GM19239 (cell line): ENCODE data around the gene KANSL1.
"Not testable (repeated sequence)": the region's sequence is repeated elsewhere in the genome, so short reads cannot be mapped to it uniquely, and the experiment has no call there.

Source experiments
- DNase-seq: peaks from one replicate; pipeline ENCODE4 v3.0.0; 2011; ENCODE audit warnings: low spot score; ENCODE audit not compliant: insufficient read length
- FAIRE-seq: peaks from 2 replicates; lab custom pipeline; 2011; peaks lifted over from hg19 to GRCh38; lab: Jason Lieb, UNC

The KANSL1 gene, protein sequence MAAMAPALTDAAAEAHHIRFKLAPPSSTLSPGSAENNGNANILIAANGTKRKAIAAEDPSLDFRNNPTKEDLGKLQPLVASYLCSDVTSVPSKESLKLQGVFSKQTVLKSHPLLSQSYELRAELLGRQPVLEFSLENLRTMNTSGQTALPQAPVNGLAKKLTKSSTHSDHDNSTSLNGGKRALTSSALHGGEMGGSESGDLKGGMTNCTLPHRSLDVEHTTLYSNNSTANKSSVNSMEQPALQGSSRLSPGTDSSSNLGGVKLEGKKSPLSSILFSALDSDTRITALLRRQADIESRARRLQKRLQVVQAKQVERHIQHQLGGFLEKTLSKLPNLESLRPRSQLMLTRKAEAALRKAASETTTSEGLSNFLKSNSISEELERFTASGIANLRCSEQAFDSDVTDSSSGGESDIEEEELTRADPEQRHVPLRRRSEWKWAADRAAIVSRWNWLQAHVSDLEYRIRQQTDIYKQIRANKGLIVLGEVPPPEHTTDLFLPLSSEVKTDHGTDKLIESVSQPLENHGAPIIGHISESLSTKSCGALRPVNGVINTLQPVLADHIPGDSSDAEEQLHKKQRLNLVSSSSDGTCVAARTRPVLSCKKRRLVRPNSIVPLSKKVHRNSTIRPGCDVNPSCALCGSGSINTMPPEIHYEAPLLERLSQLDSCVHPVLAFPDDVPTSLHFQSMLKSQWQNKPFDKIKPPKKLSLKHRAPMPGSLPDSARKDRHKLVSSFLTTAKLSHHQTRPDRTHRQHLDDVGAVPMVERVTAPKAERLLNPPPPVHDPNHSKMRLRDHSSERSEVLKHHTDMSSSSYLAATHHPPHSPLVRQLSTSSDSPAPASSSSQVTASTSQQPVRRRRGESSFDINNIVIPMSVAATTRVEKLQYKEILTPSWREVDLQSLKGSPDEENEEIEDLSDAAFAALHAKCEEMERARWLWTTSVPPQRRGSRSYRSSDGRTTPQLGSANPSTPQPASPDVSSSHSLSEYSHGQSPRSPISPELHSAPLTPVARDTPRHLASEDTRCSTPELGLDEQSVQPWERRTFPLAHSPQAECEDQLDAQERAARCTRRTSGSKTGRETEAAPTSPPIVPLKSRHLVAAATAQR (N-terminal part only)

DNA sequence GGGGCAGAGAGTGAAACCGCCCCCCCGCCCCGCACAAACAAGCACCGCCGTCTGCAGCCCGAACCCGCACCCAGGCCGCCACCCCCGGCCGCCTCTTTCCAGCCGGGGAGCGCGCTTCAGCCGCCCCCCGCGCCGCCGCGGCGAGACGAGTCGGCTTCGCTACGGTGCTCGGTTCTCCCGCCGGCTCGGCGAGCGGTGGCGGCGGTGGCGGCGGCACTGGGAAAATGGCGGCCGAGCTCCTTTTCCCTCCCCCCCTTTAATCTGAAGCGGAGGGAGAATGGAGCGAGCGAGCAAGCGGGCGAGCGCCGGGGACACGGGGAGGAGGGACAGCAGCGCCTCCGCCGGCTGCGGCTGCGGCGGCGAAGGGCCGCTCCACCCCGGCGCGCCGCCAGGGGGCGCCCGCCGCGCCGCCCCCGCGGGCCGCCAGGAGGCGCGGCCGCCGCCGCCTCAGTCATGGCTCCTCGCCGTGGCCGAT is at the start of gene KANSL1:
KANSL1 (minus strand) TSS at position 279 of the 475 bp plus-strand sequence. CDS start 21,286 bp downstream, outside the sequence.
- DNase-seq = peak; percentile 88

DNA sequence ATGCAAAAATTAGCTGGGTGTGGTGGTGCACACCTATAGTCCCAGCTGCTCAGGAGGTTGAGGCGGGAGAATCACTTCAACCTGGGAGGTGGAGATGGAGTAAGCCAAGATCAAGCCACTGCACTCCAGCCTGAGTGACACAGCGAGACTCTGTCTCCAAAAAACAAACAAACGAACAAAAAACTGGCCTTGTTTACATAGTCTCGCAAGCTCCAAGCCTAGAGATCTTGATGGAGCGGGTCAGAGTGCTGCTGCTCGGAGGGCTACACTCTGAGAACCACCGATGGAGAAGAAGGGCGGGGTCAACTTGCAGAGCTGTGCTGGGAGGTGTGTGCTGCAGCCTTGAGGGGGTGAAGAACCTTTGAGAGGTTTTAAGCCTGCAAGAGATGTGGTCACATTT is 38.1 kb upstream of the KANSL1 start:
- DNase-seq, FAIRE-seq: not testable (repeated sequence)

More for the DNA sequence above, at the start of gene KANSL1:
- FAIRE-seq = no peak

DNA sequence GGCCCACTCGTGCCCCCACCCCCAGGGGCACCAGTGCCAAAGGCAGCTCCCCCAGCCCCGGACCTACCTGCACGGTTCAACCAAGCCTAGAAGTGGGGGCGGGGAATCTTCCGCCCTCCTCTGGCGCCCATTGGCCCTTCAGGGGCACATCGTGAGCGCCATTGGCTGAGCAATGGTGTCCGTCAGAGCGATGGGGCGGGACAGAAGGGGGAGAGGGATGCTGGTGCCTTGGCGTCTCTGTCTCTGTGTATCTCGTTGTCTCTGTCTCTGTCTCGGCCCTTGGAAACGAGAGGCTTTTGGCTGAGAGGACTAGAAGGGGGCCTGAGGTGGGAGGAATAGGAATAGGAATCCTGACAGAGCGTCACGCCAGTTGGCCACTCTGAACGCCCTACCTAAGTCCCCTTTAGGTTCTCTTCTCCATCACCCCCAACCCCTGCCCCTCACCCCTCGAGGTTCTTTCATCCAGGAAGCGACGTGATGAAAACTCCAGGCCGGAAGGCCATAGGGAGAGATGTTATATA is 32.1 kb upstream of the KANSL1 start:
- DNase-seq (peak; percentile 79), FAIRE-seq (peak; percentile 73)

DNA sequence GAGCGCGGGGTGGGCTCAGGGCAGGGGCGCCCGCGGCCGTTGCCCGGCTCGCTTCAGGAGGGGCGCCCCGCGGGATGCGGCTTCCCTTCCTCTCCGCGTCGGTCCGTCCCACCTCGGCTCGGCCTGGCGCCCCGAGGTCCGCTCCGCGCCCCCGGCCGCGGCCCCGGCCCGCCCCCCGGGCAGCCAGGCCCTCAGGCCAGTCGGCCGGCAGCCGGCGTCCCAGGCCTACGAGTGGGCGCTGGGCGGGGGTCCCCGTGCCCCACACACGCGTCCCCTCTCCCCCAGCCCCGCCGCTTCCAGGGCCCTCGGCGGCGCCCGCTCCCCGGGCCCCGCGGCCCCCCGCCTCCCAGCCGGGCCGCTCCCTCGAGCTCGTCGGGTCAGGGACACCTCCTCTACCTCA is 31.6 kb upstream of the KANSL1 start:
- FAIRE-seq, DNase-seq: not testable (repeated sequence)

DNA sequence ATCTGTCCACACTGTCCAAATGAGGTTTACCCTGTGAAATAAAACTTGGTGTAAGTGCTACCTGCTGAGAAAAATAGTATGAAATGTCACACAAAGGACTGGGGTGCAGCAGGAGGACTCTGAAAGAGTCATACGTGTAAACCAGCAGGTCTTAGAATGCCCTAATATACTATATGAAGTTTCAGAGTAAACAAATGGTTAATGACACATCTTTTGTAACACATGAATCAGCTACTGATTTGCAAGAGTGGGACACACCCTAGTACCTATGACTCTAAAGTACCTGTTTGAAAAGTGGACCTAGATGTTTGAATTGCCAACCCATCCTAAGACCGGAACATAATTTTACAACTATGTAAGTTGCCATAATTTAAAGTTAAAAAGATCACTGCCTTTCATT is 29.8 kb upstream of the KANSL1 start:
- FAIRE-seq, DNase-seq: not testable (repeated sequence)

DNA sequence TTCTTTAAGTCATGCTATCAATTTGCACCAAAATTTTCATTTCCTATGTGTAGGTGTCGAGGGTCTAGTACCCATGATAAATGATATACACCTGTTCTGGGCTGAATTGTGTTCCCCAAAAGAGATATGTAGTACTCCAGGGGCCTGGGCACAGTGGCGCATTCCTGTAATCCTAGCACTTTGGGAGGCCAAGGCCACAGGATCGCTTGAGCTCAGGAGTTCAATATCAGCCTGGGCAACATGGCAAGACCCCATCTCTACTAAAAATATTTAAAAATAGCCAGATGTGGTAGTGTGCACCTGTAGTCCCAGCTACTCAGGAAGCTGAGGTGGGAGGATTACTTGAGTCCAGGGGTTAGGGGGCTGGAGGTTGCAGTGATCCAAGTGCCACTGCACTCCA is 23.5 kb upstream of the KANSL1 start:
- no peak for FAIRE-seq
- no peak for DNase-seq

DNA sequence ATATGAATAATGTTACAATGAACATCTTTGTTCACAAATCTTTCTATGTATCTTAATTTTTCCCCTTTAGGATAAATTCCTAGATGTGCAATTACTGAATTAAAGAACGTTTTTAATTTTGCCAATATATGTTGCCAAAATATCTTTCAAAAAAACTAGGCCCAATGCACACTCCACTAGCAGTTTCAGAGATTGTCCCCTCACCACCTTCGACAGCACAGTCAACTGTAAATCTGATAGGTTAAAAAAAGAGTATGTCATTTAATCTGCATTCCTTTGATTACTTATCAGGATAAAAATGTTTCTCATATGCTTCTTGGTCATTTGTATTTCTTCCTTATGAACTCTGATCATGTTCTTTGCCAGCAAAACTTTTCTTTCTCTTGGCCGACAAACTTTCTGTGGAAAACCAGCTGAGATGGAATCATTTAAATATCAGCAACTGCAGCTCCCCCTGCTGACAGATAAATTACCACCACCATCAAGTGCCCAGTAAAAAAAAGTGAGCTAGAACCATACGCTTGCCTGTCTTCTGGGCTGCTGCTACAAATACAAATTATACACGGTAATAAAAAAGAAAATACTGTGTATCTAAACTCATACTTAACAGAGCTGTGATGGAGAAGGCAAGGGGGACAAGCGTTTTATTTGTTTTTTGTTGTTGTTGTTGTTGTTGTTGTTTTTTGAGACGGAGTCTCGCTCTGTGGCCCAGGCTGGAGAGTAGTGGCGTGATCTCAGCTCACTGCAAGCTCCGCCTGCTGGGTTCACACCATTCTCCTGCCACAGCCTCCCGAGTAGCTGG is 19.6 kb upstream of the KANSL1 start:
- DNase-seq (peak; percentile 36), FAIRE-seq (no peak)

DNA sequence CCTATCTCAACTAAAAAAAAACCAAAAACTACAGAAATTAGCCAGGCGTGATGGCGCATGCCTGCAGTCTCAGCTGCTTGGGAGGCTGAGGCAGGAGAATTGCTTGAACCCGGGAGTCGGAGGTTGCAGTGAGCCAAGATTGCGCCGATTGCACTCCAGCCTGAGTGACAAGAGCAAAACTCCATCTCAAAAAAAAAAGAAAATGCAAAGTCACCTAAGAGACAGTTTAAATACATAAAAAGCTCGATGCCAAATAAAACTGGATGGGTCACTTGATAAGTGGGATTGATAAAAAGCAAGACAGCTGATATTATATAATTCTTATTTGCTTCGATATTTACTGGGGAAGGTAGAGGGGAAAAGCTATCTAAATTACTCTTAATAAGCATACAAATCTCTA is 15.8 kb upstream of the KANSL1 start:
- FAIRE-seq = no peak
- DNase-seq = no peak

DNA sequence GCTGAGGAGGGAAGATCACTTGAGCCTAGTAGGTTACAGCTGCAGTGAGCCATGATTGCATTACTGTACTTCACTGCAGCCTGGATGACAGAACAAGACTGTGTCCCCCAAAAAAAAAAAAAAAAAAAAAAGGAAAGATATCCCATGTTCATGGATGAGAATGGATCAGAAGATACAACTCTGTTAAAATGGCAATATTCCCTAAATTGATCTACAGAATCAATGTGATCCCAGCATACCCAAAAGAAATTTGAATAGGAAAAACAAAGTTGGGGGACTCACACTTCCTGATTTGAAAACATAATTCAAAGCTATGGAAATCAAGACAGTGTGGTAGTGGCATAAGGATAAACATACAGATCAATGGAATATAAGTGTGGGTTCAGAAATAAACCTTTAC is 12.7 kb upstream of the KANSL1 start:
- FAIRE-seq = no peak

DNA sequence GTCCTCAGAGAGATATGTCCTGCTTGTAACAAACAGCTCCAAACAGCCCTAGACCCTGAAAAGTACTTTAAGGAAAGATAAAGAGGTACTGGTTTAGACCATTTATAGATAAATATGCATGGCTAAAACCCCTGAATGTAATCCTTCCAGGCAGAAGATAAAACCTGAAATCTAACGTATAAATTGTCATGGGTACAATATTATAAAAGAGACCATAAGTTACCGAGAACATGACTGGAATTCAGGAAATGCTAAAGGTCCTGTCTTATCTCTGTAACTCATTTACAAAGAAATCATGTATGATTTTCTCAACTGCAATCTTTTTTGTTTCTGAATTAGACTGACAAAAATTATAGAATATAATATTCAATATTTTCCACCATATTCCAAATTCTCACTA is 9.2 kb upstream of the KANSL1 start:
- FAIRE-seq (no peak), DNase-seq (no peak)

More for the DNA sequence above, 12.7 kb upstream of the KANSL1 start:
- DNase-seq = no peak

DNA sequence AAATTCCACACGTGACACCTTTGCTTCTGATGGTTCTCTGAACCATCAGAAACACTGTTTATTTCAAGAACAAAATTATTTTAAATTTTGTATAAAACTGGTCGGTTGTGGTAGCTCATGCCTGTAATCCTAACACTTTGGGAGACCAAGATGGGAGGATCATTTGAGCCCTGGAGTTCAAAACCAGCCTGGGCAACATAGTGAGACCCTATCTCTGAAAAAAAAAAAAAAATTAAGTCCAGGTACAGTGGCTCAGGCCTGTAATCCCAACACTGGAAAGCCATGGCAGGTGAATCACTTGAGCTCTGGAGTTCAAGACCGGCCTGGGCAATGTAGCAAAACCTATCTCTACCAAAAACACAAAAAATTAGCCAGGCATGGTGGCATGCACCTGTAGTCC is 8.3 kb upstream of the KANSL1 start:
- DNase-seq (no peak), FAIRE-seq (no peak)

DNA sequence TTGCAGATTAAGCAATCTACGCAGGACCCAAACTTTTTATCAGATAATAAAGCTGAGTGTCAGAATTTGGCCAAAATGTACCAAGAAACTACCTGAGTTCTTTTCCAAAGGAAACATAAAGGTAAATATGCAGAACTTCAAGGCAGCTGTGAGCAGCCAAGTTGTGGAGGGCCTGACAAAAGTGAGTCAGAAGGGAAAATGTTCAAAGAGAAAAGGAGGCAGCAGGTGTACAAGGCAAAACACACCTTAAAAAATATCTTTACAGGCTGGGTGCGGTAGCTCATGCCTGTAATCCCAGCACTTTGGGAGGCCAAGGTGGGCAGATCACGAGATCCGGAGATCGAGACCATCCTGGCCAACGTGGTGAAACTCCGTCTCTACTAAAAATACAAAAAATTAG is 7.0 kb upstream of the KANSL1 start:
- DNase-seq (no peak), FAIRE-seq (no peak)

DNA sequence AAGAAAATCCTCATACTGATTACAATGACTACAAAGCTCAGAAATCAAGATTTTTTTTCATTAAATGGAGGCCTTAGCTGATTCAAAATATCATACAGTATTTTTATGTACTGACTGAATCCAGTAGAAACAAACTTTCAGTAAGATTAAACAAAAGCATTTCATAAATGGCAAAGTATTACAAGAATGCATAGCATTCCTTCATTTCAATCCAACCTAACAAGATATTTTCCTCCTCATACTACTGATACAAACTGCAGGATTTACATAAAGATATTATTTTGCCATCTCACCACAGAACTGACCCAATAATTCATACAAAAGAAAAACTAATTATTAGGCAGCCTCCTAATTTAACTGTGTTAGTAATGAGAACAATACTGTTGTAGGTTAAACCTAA is 6.2 kb upstream of the KANSL1 start:
- no peak for FAIRE-seq
- DNase-seq = no peak

DNA sequence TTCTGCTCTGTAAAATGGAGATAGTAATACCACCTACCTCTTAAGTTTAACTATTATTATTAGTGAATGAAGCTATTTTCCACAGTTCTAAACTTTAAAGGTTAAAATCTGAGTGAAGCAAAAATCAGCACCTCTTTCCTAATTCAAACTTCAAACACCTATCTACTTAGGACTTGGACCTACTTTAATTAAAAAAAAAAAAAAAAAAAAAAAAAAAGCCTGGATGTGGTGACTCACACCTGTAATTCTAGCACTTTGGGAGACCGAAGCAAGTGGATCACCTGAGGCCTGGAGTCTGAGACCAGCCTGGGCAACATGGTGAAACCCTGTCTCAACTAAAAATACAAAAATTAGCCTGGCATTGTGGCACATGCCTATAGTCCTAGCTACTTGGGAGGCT is 5.0 kb upstream of the KANSL1 start:
- FAIRE-seq (no peak), DNase-seq (no peak)

DNA sequence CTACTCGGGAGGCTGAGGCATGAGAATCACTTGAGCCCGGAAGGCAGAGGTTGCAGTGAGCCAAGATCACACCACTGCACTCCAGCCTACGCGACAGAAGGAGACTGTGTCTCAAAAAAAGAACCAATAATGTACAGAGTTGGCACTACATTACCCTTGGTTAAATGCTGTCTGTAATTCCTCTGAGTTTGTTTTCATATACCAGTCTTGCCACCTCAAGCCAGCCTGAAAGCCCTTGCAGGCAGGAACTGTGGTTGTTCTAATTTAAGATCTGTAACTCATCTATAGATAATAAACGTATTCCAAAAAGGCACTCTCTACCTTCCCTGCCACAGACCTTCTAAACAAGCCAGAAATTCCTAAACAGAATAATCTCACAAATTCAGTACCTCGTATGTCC is 4.3 kb upstream of the KANSL1 start:
- no peak for FAIRE-seq
- no peak for DNase-seq

DNA sequence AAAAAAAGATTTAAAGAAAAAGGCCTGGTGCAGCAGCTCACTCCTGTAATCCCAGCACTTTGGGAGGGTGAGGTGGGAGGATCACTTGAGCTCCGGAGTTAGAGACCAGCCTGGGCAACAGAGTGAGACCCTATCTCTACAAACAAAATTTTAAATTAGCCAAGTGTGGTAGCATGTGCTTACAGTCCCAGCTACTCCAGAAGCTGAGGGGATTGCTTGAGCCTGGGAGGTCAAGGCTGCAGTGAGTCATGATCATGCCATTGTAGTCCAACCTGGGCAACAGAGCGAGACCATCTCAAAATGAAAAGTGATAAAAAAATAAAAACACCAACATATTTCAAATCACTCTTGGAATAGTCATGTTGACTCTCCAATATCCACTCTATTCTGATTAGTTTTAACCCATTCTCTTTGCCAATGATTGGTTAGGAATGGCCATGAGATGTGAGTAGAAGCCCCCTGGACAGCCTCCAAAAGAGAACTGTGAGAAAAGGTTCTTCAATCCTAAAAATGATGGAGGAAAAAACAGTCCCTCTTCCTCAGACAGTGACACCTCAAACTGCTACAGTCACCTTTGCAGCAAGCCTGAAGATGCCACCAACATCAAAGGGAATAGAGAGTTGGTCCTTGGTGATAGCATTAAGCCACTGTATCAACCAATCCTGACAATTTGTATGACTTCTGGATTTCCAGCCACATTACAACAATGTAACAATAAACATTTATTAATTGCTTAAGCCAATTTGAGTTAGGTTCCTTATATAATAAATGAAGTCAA is 2.9 kb upstream of the KANSL1 start:
- DNase-seq = no peak
- no peak for FAIRE-seq

DNA sequence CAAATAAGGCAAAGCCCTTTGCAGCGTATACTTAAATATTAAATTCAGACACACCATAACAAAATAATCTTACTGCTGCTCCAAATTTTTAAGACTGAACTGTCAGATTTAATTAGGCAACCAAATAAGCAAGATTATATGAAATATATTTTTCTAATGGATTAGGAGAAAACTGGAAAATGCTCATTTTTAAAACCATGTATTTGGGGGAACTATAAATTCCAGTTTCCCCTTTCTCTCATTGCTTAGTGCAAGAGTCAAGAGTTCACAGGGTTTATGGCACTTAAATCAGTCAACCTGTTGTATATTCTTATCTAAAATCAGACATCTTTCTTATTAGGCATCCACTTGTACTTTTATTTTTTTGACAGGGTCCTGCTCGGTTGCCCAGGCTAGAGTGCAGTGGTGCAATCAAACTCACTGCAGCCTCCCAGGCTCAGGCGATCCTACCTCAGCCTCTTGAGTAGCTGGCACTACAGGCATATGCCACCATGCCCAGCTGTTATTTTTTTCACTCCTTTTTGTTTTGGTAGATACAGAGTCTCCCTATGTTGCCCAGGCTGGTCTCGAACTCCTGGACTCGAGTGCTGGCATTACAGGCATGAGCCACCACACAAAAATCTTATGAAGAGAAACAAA is 2.1 kb upstream of the KANSL1 start:
- no peak for FAIRE-seq
- no peak for DNase-seq
